ENCODE results near the gene LRP1B.

The LRP1B gene

GRCh38 chr2:141259683-141260082 lies 871.1 kb downstream of the LRP1B start:
- Histone ChIP-seq H3K4me1 (ENCODE audit: control insufficient read depth in 1 of 2, insufficient read depth in 2 of 2, low read length in 2 of 2) (no peaks in the 10 kb centered on the region), H3K4me3 (ENCODE audit: low read depth in 1 of 2, low read length in 2 of 2) (no peak overlapping the region), H3K27ac (ENCODE audit: low read depth, low read length) (no peak overlapping the region)

GRCh38 chr2:141242008-141242407 lies 888.8 kb downstream of the LRP1B start:
- H3K4me3 ChIP-seq (ENCODE audit: low read depth in 1 of 2, low read length in 2 of 2) = no peak overlapping the region
- H3K36me3 ChIP-seq (ENCODE audit: control insufficient read depth in 1 of 2, insufficient read depth in 2 of 2, low read length in 2 of 2) = no peaks in the 10 kb centered on the region

More at GRCh38 chr2:141259683-141260082, 871.1 kb downstream of the LRP1B start:
- Histone ChIP-seq H3K9ac (ENCODE audit: low read depth in 1 of 2, low read length in 2 of 2) (no peak overlapping the region), H3K36me3 (ENCODE audit: control insufficient read depth in 1 of 2, insufficient read depth in 2 of 2, low read length in 2 of 2) (no peaks in the 10 kb centered on the region), H3K9me3 (ENCODE audit: control insufficient read depth in 1 of 2, low read length in 2 of 2) (peaks cover 0 to 3% of the 10 kb centered on the region in 2 donors), H3K27me3 (ENCODE audit: control insufficient read depth in 1 of 2, insufficient read depth in 2 of 2, low read length in 2 of 2) (no peaks in the 10 kb centered on the region)

GRCh38 chr2:141226560-141226959 lies 904.3 kb downstream of the LRP1B start:
- H3K36me3 ChIP-seq (ENCODE audit: control insufficient read depth in 1 of 2, insufficient read depth in 2 of 2, low read length in 2 of 2) = no peaks in the 10 kb centered on the region
- no peak overlapping the region for H3K9ac ChIP-seq (ENCODE audit: low read depth in 1 of 2, low read length in 2 of 2)
- no peaks in the 10 kb centered on the region for H3K4me1 ChIP-seq (ENCODE audit: control insufficient read depth in 1 of 2, insufficient read depth in 2 of 2, low read length in 2 of 2)
- no peaks in the 10 kb centered on the region for H3K27me3 ChIP-seq (ENCODE audit: control insufficient read depth in 1 of 2, insufficient read depth in 2 of 2, low read length in 2 of 2)
- no peak overlapping the region for H3K27ac ChIP-seq (ENCODE audit: low read depth, low read length)
- H3K4me3 ChIP-seq (ENCODE audit: low read depth in 1 of 2, low read length in 2 of 2) = no peak overlapping the region
- peaks cover under 1 to 4% of the 10 kb centered on the region in 2 donors for H3K9me3 ChIP-seq (ENCODE audit: control insufficient read depth in 1 of 2, low read length in 2 of 2)

More at GRCh38 chr2:141242008-141242407, 888.8 kb downstream of the LRP1B start:
- Histone ChIP-seq H3K27ac (ENCODE audit: low read depth, low read length) (no peak overlapping the region), H3K4me1 (ENCODE audit: control insufficient read depth in 1 of 2, insufficient read depth in 2 of 2, low read length in 2 of 2) (no peaks in the 10 kb centered on the region), H3K9ac (ENCODE audit: low read depth in 1 of 2, low read length in 2 of 2) (no peak overlapping the region), H3K27me3 (ENCODE audit: control insufficient read depth in 1 of 2, insufficient read depth in 2 of 2, low read length in 2 of 2) (no peaks in the 10 kb centered on the region), H3K9me3 (ENCODE audit: control insufficient read depth in 1 of 2, low read length in 2 of 2) (no peaks in the 10 kb centered on the region)

DNA sequence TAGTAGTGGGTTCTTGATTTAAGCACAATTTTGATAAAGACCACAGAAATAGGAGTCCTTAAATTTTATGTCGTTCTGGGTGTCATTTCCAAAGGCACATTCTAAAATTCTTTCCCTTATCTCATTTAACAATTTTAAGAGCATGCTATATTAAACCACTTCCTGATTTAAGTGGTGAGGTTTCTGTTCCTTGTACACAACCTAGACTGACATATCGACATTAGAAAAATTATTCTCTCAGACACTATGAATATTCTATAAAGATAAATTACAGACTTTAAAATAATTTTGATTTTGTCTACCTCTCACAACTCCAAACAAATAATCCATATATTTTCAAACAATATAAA lies 923.8 kb downstream of the LRP1B start:
- H3K27ac ChIP-seq (ENCODE audit: low read depth, low read length) = no peak overlapping the region
- no peaks in the 10 kb centered on the region for H3K4me1 ChIP-seq (ENCODE audit: control insufficient read depth in 1 of 2, insufficient read depth in 2 of 2, low read length in 2 of 2)
- H3K4me3 ChIP-seq (ENCODE audit: low read depth in 1 of 2, low read length in 2 of 2) = no peak overlapping the region
- H3K36me3 ChIP-seq (ENCODE audit: control insufficient read depth in 1 of 2, insufficient read depth in 2 of 2, low read length in 2 of 2) = no peaks in the 10 kb centered on the region
- H3K9ac ChIP-seq (ENCODE audit: low read depth in 1 of 2, low read length in 2 of 2) = no peak overlapping the region
- no peaks in the 10 kb centered on the region for H3K27me3 ChIP-seq (ENCODE audit: control insufficient read depth in 1 of 2, insufficient read depth in 2 of 2, low read length in 2 of 2)
- H3K9me3 ChIP-seq (ENCODE audit: control insufficient read depth in 1 of 2, low read length in 2 of 2) = peaks cover 0 to 4% of the 10 kb centered on the region in 2 donors

DNA sequence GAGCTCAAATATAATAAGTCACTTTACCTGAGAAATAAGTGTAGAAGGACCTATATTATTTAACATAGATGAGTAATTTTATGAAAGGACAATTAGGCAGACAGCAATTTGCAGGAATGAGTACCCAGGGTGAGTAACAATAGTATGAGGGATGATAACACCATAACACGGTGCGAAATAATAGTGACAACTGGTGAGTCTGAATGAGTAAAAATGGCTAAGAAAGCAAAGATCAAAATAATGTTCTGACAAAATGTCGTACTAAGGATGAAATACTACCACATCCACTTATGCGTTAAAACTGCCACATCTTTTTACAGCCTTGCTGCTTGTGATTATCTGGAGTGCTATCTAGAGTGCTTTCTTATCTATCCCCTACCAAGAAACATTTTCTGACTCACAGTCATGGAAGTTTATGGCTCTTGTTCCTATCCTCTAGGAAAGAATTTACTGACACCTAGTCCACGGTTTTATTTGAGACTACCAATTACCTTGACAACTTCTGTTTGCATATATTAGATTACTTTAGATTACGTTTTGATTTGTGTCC lies 929.7 kb downstream of the LRP1B start:
- Histone ChIP-seq H3K9me3 (ENCODE audit: control insufficient read depth in 1 of 2, low read length in 2 of 2) (no peaks in the 10 kb centered on the region), H3K36me3 (ENCODE audit: control insufficient read depth in 1 of 2, insufficient read depth in 2 of 2, low read length in 2 of 2) (no peaks in the 10 kb centered on the region), H3K9ac (ENCODE audit: low read depth in 1 of 2, low read length in 2 of 2) (no peak overlapping the region), H3K27ac (ENCODE audit: low read depth, low read length) (no peak overlapping the region), H3K4me1 (ENCODE audit: control insufficient read depth in 1 of 2, insufficient read depth in 2 of 2, low read length in 2 of 2) (no peaks in the 10 kb centered on the region), H3K27me3 (ENCODE audit: control insufficient read depth in 1 of 2, insufficient read depth in 2 of 2, low read length in 2 of 2) (no peaks in the 10 kb centered on the region), H3K4me3 (ENCODE audit: low read depth in 1 of 2, low read length in 2 of 2) (no peak overlapping the region)

DNA sequence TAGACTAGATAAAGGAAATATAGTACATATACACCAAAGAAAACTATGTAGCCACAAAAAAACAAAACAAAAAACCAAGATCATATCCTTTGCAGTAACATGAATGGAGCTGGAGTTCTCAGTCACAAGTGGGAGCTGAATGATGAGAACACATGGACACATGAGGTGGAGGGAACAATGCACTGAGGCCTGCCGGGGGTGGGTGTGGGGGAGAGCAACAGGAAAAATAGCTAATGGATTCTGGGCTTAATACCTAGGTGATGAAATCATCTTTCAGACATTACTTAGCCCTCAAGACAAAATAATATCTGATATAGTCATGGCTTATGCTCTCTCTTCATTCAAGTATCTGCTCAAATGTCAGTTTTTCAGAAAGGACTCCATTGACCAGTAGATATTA lies 930.6 kb downstream of the LRP1B start:
- Histone ChIP-seq H3K27me3 (ENCODE audit: control insufficient read depth in 1 of 2, insufficient read depth in 2 of 2, low read length in 2 of 2) (no peaks in the 10 kb centered on the region), H3K4me3 (ENCODE audit: low read depth in 1 of 2, low read length in 2 of 2) (no peak overlapping the region), H3K4me1 (ENCODE audit: control insufficient read depth in 1 of 2, insufficient read depth in 2 of 2, low read length in 2 of 2) (no peaks in the 10 kb centered on the region), H3K9me3 (ENCODE audit: control insufficient read depth in 1 of 2, low read length in 2 of 2) (no peaks in the 10 kb centered on the region), H3K36me3 (ENCODE audit: control insufficient read depth in 1 of 2, insufficient read depth in 2 of 2, low read length in 2 of 2) (no peaks in the 10 kb centered on the region), H3K9ac (ENCODE audit: low read depth in 1 of 2, low read length in 2 of 2) (no peak overlapping the region), H3K27ac (ENCODE audit: low read depth, low read length) (no peak overlapping the region)

- Histone ChIP-seq H3K4me1 (ENCODE audit: control insufficient read depth in 1 of 2, insufficient read depth in 2 of 2, low read length in 2 of 2) (no peaks in the 10 kb centered on the region), H3K27ac (ENCODE audit: low read depth, low read length) (no peak overlapping the region), H3K9me3 (ENCODE audit: control insufficient read depth in 1 of 2, low read length in 2 of 2) (no peaks in the 10 kb centered on the region), H3K36me3 (ENCODE audit: control insufficient read depth in 1 of 2, insufficient read depth in 2 of 2, low read length in 2 of 2) (no peaks in the 10 kb centered on the region), H3K4me3 (ENCODE audit: low read depth in 1 of 2, low read length in 2 of 2) (no peak overlapping the region), H3K9ac (ENCODE audit: low read depth in 1 of 2, low read length in 2 of 2) (no peak overlapping the region), H3K27me3 (ENCODE audit: control insufficient read depth in 1 of 2, insufficient read depth in 2 of 2, low read length in 2 of 2) (no peaks in the 10 kb centered on the region)
These were observed 931.1 kb downstream of the LRP1B start for GRCh38 chr2:141199711-141200110.

- Histone ChIP-seq H3K9me3 (ENCODE audit: control insufficient read depth in 1 of 2, low read length in 2 of 2) (no peaks in the 10 kb centered on the region), H3K4me3 (ENCODE audit: low read depth in 1 of 2, low read length in 2 of 2) (no peak overlapping the region), H3K27me3 (ENCODE audit: control insufficient read depth in 1 of 2, insufficient read depth in 2 of 2, low read length in 2 of 2) (no peaks in the 10 kb centered on the region), H3K36me3 (ENCODE audit: control insufficient read depth in 1 of 2, insufficient read depth in 2 of 2, low read length in 2 of 2) (no peaks in the 10 kb centered on the region), H3K9ac (ENCODE audit: low read depth in 1 of 2, low read length in 2 of 2) (no peak overlapping the region), H3K4me1 (ENCODE audit: control insufficient read depth in 1 of 2, insufficient read depth in 2 of 2, low read length in 2 of 2) (no peaks in the 10 kb centered on the region), H3K27ac (ENCODE audit: low read depth, low read length) (no peak overlapping the region)
These were observed 935.7 kb downstream of the LRP1B start for GRCh38 chr2:141195087-141195486.

DNA sequence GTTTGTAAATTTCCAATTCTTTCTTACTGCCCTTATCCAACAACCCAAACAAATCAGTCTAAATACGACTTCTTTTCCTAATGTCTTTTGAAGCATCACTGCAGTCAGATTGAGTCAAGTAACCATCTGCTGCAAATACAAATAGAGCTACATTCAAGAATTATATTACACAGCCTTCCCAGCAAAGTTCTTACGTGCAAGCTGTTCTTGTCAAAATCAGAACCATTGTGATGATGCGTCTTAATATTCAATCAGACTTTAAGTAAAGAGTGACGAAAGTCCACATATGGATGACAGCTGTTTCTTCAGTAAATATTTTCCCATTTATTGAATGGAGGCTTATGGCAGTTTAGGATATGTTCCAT lies 943.8 kb downstream of the LRP1B start:
- H3K27me3 ChIP-seq (ENCODE audit: control insufficient read depth in 1 of 2, insufficient read depth in 2 of 2, low read length in 2 of 2) = no peaks in the 10 kb centered on the region
- H3K4me3 ChIP-seq (ENCODE audit: low read depth in 1 of 2, low read length in 2 of 2) = no peak overlapping the region
- H3K9ac ChIP-seq (ENCODE audit: low read depth in 1 of 2, low read length in 2 of 2) = no peak overlapping the region
- H3K4me1 ChIP-seq (ENCODE audit: control insufficient read depth in 1 of 2, insufficient read depth in 2 of 2, low read length in 2 of 2) = no peaks in the 10 kb centered on the region
- H3K27ac ChIP-seq (ENCODE audit: low read depth, low read length) = no peak overlapping the region
- peaks cover 0 to 5% of the 10 kb centered on the region in 2 donors for H3K9me3 ChIP-seq (ENCODE audit: control insufficient read depth in 1 of 2, low read length in 2 of 2)
- no peaks in the 10 kb centered on the region for H3K36me3 ChIP-seq (ENCODE audit: control insufficient read depth in 1 of 2, insufficient read depth in 2 of 2, low read length in 2 of 2)

GRCh38 chr2:141186413-141187074 lies 944.3 kb downstream of the LRP1B start:
- Histone ChIP-seq H3K36me3 (ENCODE audit: control insufficient read depth in 1 of 2, insufficient read depth in 2 of 2, low read length in 2 of 2) (no peaks in the 10 kb centered on the region), H3K4me3 (ENCODE audit: low read depth in 1 of 2, low read length in 2 of 2) (no peak overlapping the region), H3K9ac (ENCODE audit: low read depth in 1 of 2, low read length in 2 of 2) (no peak overlapping the region), H3K9me3 (ENCODE audit: control insufficient read depth in 1 of 2, low read length in 2 of 2) (peaks cover 0 to 5% of the 10 kb centered on the region in 2 donors), H3K27ac (ENCODE audit: low read depth, low read length) (no peak overlapping the region), H3K27me3 (ENCODE audit: control insufficient read depth in 1 of 2, insufficient read depth in 2 of 2, low read length in 2 of 2) (no peaks in the 10 kb centered on the region), H3K4me1 (ENCODE audit: control insufficient read depth in 1 of 2, insufficient read depth in 2 of 2, low read length in 2 of 2) (no peaks in the 10 kb centered on the region)

All from duodenal mucosa (tissue), 2 donors.